ENCODE measurements around the gene GRID2. TPM values are rescaled to one million over a fixed set of nuclear protein-coding genes. Genes with fewer than 3 reads are reported as not detected.

GRID2 gene
- total RNA-seq, 4 donors from 2014 or later = 0.33 TPM; not detected in 3

DNA sequence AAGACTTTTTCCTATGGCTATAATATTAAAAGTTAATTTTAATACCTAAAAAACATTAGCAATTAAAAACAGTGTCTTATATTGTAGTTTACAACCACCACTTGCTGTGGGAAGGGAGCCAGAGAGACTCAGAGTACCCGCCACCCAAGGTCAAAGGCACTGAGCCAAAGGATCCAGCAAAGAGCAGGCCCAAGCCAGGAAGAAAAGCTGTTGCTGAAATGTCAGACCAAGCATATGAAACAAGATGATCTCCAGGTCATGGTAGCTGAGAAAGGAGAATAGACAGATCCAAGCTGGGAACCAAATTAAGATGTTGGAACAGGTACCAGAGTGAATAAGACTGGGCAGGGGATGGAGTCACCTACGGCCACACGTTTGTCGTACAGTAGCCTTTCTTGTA is 1506.0 kb downstream of the GRID2 start:
- intact Hi-C loops (cut with DNase I) = no loop called here
- TF ChIP-seq POLR2A (IDR thresholded peaks at IDR 0.05) (no peak), CTCF (IDR thresholded peaks at IDR 0.05) (no peak)
- peak; percentile 45 to 53 for DNase-seq
- no peaks in the 10 kb centered on the region for H3K27me3 ChIP-seq
- H3K36me3 ChIP-seq = no peaks in the 10 kb centered on the region
- H3K9me3 ChIP-seq = no peaks in the 10 kb centered on the region
- 79 to 84% methylated on average over 4 of the region's 4 CpGs for WGBS, 2 donors
- no peak overlapping the region for H3K4me3 ChIP-seq (replicated peaks in 1 of 3)
- no peak overlapping the region for H3K27ac ChIP-seq
- H3K4me1 ChIP-seq = no peaks in the 10 kb centered on the region

DNA sequence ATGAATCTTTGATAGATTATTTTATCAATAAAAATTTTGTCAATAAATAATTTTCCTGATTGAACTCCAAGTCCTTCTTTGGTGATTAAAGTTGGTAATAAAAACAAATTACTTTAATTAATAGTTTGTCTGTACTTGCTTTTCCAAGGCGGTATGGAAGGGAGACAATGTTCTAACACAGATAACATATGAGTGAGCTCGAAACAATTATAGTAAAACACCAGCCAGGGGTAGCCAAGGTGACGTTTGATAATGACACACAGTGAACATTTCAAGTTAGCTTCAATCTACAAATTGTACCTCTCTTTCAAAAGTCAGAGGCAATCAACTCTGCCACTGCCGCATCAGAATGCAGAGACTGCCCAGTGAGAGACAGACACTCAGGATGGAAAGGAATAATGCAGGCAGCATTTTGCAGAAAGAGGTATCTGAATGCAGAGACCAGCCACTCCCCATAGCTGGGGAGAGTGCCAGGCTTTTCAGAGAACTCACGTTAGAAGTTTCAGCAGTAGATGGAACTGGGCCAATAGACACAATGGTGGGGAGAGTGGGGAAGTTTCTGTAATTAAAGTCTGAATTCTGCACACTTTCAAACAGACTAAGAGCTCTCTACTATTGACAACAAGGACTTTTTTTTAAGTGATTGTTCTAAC is 1506.7 kb downstream of the GRID2 start:
- intact Hi-C loops (cut with DNase I) = no loop called here
- peak; percentile 63 to 66 for DNase-seq
- no peak overlapping the region for H3K27ac ChIP-seq
- H3K36me3 ChIP-seq = no peaks in the 10 kb centered on the region
- H3K4me1 ChIP-seq = no peaks in the 10 kb centered on the region
- TF ChIP-seq CTCF (IDR thresholded peaks at IDR 0.05) = no peak
- no peak for TF ChIP-seq POLR2A (IDR thresholded peaks at IDR 0.05)
- 42 to 45% methylated on average over 5 of the region's 5 CpGs for WGBS, 2 donors
- no peak overlapping the region for H3K4me3 ChIP-seq (replicated peaks in 1 of 3)
- no peaks in the 10 kb centered on the region for H3K27me3 ChIP-seq
- no peaks in the 10 kb centered on the region for H3K9me3 ChIP-seq

DNA sequence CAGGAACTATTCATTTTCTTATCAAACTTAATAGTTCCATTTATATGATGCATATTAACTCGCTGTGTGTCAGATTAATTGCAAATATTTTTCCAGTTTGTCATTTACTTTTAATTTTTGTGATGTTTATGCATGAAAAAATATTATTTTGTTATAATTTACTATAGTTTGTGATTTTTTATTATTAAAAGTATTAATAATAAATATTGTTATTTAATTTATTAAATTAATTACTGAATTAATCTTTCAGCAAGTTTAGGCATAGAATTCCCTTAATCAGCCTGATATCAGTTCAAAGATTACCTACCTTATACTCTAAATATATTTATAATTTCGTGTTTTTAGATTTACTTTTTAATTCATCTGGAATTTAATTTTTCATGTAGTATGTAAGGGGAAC is 1509.3 kb downstream of the GRID2 start:
- WGBS, 2 donors = 91% methylated on average over 2 of the region's 2 CpGs
- no peak overlapping the region for H3K4me3 ChIP-seq (replicated peaks in 1 of 3)
- TF ChIP-seq POLR2A (IDR thresholded peaks at IDR 0.05) (no peak), CTCF (IDR thresholded peaks at IDR 0.05) (no peak)

DNA sequence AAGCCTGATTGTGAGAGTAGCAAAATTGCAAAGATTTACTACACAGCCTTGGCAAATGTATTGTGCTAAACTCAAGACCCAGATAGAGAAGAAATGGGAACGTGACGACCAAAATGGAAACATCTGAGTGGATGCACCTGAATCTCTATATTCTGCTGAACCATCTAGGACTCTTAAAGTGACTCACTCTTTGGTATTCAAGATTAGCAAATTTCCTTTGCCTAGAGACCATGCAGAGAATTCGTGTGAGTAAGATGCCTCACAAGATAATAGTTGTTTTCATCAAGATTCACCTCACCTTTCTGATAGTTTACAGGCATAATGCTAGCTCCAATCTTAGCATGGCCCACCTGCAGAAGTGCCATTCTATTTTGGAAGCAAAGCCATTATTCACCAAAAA is 1510.4 kb downstream of the GRID2 start:
- intact Hi-C loops (cut with DNase I) = no loop called here
- 85 to 88% methylated on average over 3 of the region's 3 CpGs for WGBS, 2 donors
- H3K27me3 ChIP-seq = no peaks in the 10 kb centered on the region
- no peak overlapping the region for H3K27ac ChIP-seq
- TF ChIP-seq POLR2A (IDR thresholded peaks at IDR 0.05) (no peak), CTCF (IDR thresholded peaks at IDR 0.05) (no peak)
- no peaks in the 10 kb centered on the region for H3K36me3 ChIP-seq
- H3K4me1 ChIP-seq = no peaks in the 10 kb centered on the region
- no peaks in the 10 kb centered on the region for H3K9me3 ChIP-seq
- no peak overlapping the region for H3K4me3 ChIP-seq (replicated peaks in 1 of 3)
- DNase-seq = no peak

More for the DNA sequence above, 1509.3 kb downstream of the GRID2 start:
- DNase-seq = no peak
- no peaks in the 10 kb centered on the region for H3K36me3 ChIP-seq
- intact Hi-C loops (cut with DNase I) = no loop called here
- no peak overlapping the region for H3K27ac ChIP-seq
- H3K27me3 ChIP-seq = no peaks in the 10 kb centered on the region
- H3K4me1 ChIP-seq = no peaks in the 10 kb centered on the region
- no peaks in the 10 kb centered on the region for H3K9me3 ChIP-seq

GRCh38 chr4:93814722-93815121 is 1511.0 kb downstream of the GRID2 start:
- Histone ChIP-seq H3K36me3 (no peaks in the 10 kb centered on the region), H3K4me1 (no peaks in the 10 kb centered on the region), H3K27me3 (no peaks in the 10 kb centered on the region), H3K4me3 (replicated peaks in 1 of 3) (no peak overlapping the region), H3K9me3 (no peaks in the 10 kb centered on the region), H3K27ac (no peak overlapping the region)
- TF ChIP-seq CTCF (IDR thresholded peaks at IDR 0.05) = no peak
- no peak for TF ChIP-seq POLR2A (IDR thresholded peaks at IDR 0.05)
- intact Hi-C loops (cut with DNase I) = no loop called here
- DNase-seq = peak in 1 of 2 donors; percentile 11
- 56 to 65% methylated on average over 4 of the region's 4 CpGs for WGBS, 2 donors

Small RNA genes lying within 50 kb of the gene (small RNA-seq; reads per million reads assigned to genes)
- not detected for gene RNA5SP164

Data from thyroid gland (tissue), 4 donors.